HG03432 (cell line): Measurements from ENCODE around the gene CYP8B1.

Experiments used
- ATAC-seq: cut with Tn5 transposase; IDR thresholded peaks from one replicate; pipeline ENCODE4 v1.9.1; 2021; ENCODE audit warnings: mild to moderate bottlenecking, moderate library complexity; ENCODE audit not compliant: unreplicated experiment

The CYP8B1 gene

GRCh38 chr3:42875325-42876151 is at the start of gene CYP8B1:
CYP8B1 (minus strand) TSS chr3:42875879; CDS start chr3:42875816, 63 bp downstream.
- no peak for ATAC-seq

DNA sequence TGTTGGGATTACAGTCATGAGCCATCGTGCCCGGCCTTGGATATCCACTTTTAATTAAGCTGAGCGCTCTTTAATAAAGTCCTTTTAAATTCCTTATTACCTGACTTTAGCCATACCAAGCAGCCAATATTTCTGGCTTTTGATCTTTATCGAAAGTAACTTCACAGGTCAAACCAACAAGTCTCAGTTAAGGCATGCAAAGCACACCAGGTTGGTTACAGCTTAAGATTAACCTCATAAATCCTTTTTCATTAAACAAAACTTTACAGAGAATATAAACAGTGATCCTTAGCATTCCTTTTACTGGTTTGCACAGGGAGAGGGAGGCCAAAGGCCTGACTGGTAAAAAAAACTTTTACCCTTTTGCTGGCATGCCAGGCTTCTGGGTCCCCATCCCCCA is 47.9 kb upstream of the CYP8B1 start:
- no peak for ATAC-seq

GRCh38 chr3:42914771-42915515 is 39.3 kb upstream of the CYP8B1 start:
- ATAC-seq = no peak

DNA sequence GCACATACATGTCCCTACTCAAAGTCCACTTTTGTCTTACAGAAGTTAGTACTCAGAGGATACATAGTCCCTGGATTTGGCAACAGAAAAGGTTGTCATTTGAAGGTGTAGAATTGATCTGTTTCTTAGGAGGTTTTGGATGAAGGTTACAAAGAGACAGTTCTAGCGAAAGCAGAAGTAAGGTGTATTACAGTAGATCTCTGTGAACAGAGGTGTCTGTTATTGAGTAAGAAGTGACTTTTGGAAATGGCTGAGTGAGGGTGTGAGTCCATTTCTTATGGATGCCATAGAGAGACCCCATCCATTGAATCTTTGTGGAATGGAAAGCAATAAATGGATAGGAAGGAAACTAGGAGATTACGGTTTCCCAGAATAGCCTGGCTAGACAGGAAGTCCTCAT is 35.9 kb upstream of the CYP8B1 start:
- no peak for ATAC-seq

GRCh38 chr3:42908675-42909074 is 33.0 kb upstream of the CYP8B1 start:
- ATAC-seq = no peak

GRCh38 chr3:42906848-42907183 is 31.1 kb upstream of the CYP8B1 start:
- no peak for ATAC-seq

- ATAC-seq = no peak
Observed at GRCh38 chr3:42906070-42906847, 30.6 kb upstream of the CYP8B1 start, which contains the start of gene ZNF662. ZNF662 (plus strand) TSS chr3:42906142; CDS start chr3:42908115, 1,973 bp downstream.

DNA sequence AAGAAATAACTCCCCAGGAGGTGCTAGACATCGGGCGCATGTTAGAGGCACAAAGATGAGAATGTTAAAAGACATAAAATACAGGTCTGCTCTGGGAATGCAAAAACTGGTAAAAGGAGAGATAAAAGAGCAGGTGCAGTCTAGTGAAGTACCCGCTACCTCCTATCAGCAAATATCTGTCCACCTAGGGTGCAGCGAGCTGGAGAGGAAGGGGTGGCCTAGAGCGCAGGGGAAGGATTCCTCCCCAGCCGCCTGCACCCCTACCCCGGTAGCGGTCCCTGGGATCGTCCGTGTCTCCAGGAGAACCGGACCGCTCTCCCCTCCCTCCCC is 30.0 kb upstream of the CYP8B1 start:
- no peak for ATAC-seq

GRCh38 chr3:42904076-42904475 is 28.4 kb upstream of the CYP8B1 start:
- ATAC-seq = no peak

GRCh38 chr3:42902257-42902656 is 26.6 kb upstream of the CYP8B1 start:
- ATAC-seq = no peak

- no peak for ATAC-seq
Observed at GRCh38 chr3:42901073-42901415, 25.4 kb upstream of the CYP8B1 start.

- ATAC-seq = no peak
Observed at GRCh38 chr3:42900226-42901072, 24.8 kb upstream of the CYP8B1 start.

GRCh38 chr3:42898896-42899675 is 23.4 kb upstream of the CYP8B1 start:
- no peak for ATAC-seq

DNA sequence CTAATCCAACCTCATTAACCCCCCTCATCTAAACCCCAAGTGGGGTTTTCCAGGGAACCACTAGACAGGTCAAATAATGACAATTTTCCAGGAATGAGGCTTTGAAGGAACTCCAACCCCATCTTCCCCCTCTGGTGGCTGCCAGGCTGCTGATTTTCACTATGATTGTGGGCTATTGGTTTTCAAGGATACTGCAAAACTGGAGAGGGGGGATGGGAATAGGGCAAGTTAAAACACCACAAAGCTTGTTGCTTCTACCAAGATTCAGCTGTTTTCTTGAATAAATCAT is 19.8 kb upstream of the CYP8B1 start:
- no peak for ATAC-seq

DNA sequence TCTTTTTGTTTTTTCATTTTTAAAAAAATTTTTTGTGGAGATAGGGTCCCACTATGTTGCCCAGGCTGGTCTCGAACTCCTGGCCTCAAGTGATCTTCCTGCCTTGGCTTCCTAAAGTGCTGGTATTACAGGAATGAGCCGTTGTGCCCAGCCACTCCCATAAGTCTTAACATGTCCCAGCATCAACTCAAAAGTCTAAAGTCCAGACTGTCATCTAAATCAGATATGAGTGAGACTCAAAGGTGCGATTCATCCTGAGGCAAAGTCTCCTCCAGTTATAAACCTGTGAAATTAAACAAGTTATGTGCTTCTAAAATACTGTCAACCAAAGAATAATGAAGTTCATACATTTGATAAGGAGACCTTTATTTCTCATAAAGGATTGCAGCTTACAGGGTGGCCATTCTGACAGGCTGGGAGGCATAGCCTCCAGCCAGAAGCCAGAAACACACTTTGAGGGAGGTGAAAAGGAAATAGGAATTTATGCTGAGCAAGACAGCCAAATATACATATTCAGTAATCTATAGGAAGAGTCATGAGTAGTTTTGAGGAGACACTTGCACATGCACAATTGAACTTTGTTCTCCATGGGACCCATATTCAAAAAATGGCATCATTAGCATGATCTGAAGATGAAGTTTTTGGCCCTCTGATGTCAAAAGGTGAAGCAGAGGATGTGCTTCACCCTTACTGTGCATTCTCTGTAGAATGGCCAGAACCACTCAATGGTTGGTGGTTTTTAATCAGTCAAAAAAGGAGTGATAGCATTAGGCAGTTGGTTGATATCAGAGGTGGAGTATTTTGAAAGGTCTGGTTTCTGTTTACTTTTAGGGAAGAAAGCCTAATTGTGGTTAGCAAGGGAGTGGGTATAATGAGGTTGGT is 19.3 kb upstream of the CYP8B1 start:
- ATAC-seq = no peak

GRCh38 chr3:42892807-42893206 is 17.1 kb upstream of the CYP8B1 start:
- no peak for ATAC-seq

- ATAC-seq = no peak
Observed at GRCh38 chr3:42892169-42892568, 16.5 kb upstream of the CYP8B1 start.

DNA sequence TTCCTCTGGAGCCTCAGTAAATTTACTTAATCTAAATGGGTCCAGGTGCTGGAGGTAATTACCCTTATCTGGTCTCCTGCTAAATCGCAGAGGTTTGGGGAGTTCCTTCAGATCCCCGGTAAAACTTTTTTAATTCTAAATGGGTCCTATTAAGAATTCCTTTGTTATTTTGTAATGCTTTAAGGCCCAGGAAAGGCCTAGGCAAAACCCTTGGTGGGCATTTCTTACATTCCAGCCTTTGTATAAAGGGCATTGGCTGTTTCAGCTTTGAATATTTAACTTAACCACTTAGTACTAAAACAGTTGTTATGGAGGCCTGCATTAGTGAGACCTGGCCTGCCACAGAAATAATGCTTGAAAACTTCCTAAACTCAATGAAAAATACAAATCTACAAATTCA is 15.4 kb upstream of the CYP8B1 start:
- no peak for ATAC-seq

DNA sequence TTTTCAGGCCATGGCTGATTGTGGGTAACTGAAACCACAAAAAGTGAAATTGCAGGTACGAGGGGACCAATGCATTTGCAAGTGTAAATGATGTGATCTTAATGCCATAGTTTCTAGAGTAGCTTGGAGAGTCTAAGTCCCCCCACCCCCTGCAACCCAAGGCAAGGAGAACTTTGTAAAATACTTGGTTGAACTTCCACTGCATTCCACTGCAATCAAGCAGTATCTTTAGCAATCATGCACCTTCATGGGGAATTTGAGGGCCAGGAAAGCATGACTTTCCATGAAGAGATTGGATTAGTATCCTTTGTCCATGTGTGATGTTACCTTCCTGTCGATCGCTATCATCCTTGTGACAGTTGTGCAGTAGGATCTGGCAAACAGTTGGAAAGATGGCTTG is 11.4 kb upstream of the CYP8B1 start:
- ATAC-seq = no peak
